Adrenal gland (tissue), 12 donors: ENCODE measurements around the gene ERLEC1. TPM values are rescaled to one million over a fixed set of nuclear protein-coding genes. Genes with fewer than 3 reads are reported as not detected.

Experiments
- DNase-seq, 7 donors: peaks; one replicate each; pipeline ENCODE4 v3.0.0-alpha.2; 2019 to 2020
- H3K27ac ChIP-seq, 5 donors: fragments of 200-600 bp; sonication (generic) in 4 of 5; 1 replicate in 3 of 5; 2 replicates in 2 of 5; pipeline versions ENCODE4 v1.5.1 to v1.8.0; 2016 to 2020; ENCODE audit warnings: mild to moderate bottlenecking in 1 of 5
- H3K27me3 ChIP-seq: fragments of 200-600 bp; 2 replicates; pipeline ENCODE4 v1.8.0; 2021
- H3K36me3 ChIP-seq, 2 donors: fragments of 200-600 bp; replicated peaks in 1 of 2; 1 replicate in 1 of 2; 2 replicates in 1 of 2; pipeline versions ENCODE4 v1.5.1 to v1.8.0; 2018 to 2022
- H3K4me1 ChIP-seq, 2 donors: fragments of 200-600 bp; replicated peaks in 1 of 2; 1 replicate in 1 of 2; 2 replicates in 1 of 2; pipeline versions ENCODE4 v1.5.1 to v1.8.0; 2018 to 2021
- H3K4me3 ChIP-seq, 4 donors: fragments of 200-600 bp; sonication (generic) in 3 of 4; one replicate each; pipeline ENCODE4 v1.5.1; 2016 to 2018
- H3K9me3 ChIP-seq, 3 donors: fragments of 200-600 bp; sonication (generic) in 1 of 3; replicated peaks in 1 of 3; 1 replicate in 2 of 3; 2 replicates in 1 of 3; pipeline versions ENCODE4 v1.5.1 to v1.8.0; 2016 to 2021
- POLR2A ChIP-seq, 2 donors: fragments of 450-650 bp; IDR thresholded peaks; one replicate each; pipeline ENCODE4 v1.6.1; 2017; ENCODE audit warnings: antibody characterized with exemption in 2 of 2, mild to moderate bottlenecking in 2 of 2, moderate library complexity in 1 of 2
- WGBS, 4 donors: extraction: QIAGEN DNeasy Blood & Tissue Kit in 2 of 4; methylation state at CpG; one replicate each; pipeline versions ENCODE4 v1.1.5 to v1.1.7; 2013 to 2017; 5-methylcytosine and 5-hydroxymethylcytosine counted together
- intact Hi-C, 2 donors: fragments of 100-400 bp; cut with DNase I; formaldehyde crosslinking; loops; one replicate each; pipeline versions ENCODE4 v1.14.1 to v1.15.0; 2022 to 2023
- polyA plus RNA-seq, 3 donors: library from polyadenylated mRNA; stranded (reverse); fragments of 200-250 nt in 2 of 3; fragments of 350-450 nt in 1 of 3; fragmentation: Illumina TruSeq in 1 of 3; extraction: RNeasy Lipid Tissue Mini Kit (QIAGEN cat#74804) in 1 of 3; gene quantifications; one replicate each; pipeline ENCODE4 v1.2.3, GENCODE V29; 2013 to 2014
- total RNA-seq, 9 donors: library from RNA; depleted of rRNA in 4 of 9; stranded (reverse); fragments of >200 nt in 4 of 9; fragments of 120-200 nt in 1 of 9; fragmentation: NEBNext Ultra II Directional in 1 of 9; extraction: Animal tissue kit (Norgen Biotek cat#: 25700) in 1 of 9; gene quantifications; one replicate each; pipeline versions ENCODE4 v1.1.0 to v1.2.4, GENCODE V29; 2013 to 2023
- TF ChIP-seq, protein P1 (sequence below), 6 experiments: fragments of 450-650 bp in 4 of 6; fragments of 200-600 bp in 2 of 6; sonication (generic) in 1 of 6; IDR thresholded peaks; 1 replicate in 5 of 6; 2 replicates in 1 of 6; pipeline versions ENCODE4 v1.5.1 to v1.8.0; 2016 to 2021; ENCODE audit warnings: antibody characterized with exemption in 6 of 6, mild to moderate bottlenecking in 2 of 6, moderate library complexity in 1 of 6
- donor health status: healthy with polysubstance abuse.
- donor health status: Bipolar disorder and iron deficiency.
- donor health status: DM: yes; HTN: yes; CAD: no.
- donor health status: DM: no; HTN: no; CAD: no.
- donor health status: DM: no; HTN: no; CAD: no.
- donor health status: DM: yes; HTN: yes; CAD: no.

Gene ERLEC1
- total and polyA plus RNA-seq, 12 donors: 18.4 to 149 (median 56.4) TPM

DNA sequence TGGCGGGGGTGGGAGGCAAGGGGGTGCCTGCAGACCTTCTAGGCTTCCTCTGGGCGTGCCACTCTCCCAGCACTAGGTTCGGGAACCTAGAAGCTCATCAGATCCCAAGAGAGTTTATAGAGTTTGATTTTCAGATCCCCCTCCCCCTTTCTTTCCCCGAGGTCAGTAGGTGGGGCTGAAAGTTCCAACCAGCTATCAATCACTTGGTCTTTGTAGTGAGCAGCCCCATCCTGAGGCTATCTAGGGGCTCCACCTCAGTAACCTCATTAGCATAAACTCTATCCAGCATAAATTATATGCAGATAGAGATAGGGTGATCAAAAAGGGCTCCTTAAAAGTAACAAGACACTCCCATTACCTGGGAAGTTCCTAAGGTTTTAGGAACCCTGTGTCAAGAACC lies 32.8 kb downstream of the ERLEC1 start:
- H3K4me1 ChIP-seq: no peaks in the 10 kb centered on the region
- no peaks in the 10 kb centered on the region for H3K9me3 ChIP-seq

DNA sequence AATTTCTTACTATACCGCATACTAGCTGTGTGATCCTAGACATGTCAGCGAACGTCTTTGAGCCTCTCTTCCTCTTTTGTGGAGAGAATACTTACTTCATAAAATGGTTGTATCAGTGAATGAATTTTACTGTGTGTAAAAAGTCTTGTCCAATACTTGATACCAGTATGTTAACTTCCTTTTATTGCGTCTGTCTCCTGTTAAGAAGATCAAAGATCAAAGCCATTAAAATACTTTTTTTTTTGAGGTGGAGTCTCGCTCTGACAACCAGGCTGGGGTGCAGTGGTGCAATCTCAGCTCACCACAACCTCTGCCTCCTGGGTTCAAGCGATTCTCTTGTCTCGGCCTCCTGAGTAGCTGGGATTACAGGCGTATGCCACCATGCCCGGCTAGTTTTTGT lies 33.2 kb downstream of the ERLEC1 start:
- Histone ChIP-seq H3K36me3 (peaks cover 0 to 33% of the 10 kb centered on the region in 2 donors), H3K4me3 (no peak overlapping the region), H3K27me3 (no peaks in the 10 kb centered on the region), H3K27ac (no peak overlapping the region), H3K9me3 (no peaks in the 10 kb centered on the region), H3K4me1 (no peaks in the 10 kb centered on the region)
- intact Hi-C loops: no loop called here
- TF ChIP-seq POLR2A (IDR thresholded peaks at IDR 0.05): no peak
- TF ChIP-seq, protein P1, sequence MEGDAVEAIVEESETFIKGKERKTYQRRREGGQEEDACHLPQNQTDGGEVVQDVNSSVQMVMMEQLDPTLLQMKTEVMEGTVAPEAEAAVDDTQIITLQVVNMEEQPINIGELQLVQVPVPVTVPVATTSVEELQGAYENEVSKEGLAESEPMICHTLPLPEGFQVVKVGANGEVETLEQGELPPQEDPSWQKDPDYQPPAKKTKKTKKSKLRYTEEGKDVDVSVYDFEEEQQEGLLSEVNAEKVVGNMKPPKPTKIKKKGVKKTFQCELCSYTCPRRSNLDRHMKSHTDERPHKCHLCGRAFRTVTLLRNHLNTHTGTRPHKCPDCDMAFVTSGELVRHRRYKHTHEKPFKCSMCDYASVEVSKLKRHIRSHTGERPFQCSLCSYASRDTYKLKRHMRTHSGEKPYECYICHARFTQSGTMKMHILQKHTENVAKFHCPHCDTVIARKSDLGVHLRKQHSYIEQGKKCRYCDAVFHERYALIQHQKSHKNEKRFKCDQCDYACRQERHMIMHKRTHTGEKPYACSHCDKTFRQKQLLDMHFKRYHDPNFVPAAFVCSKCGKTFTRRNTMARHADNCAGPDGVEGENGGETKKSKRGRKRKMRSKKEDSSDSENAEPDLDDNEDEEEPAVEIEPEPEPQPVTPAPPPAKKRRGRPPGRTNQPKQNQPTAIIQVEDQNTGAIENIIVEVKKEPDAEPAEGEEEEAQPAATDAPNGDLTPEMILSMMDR (IDR thresholded peaks at IDR 0.05): no peak
- WGBS, 4 donors: 89 to 95% (median 92%) methylated on average over 9 of the region's 9 CpGs
- DNase-seq: no peak

More for the DNA sequence above, 32.8 kb downstream of the ERLEC1 start:
- no peak for TF ChIP-seq POLR2A (IDR thresholded peaks at IDR 0.05)
- TF ChIP-seq, protein P1 (IDR thresholded peaks at IDR 0.05): no peak
- H3K27ac ChIP-seq: no peak overlapping the region
- H3K36me3 ChIP-seq: peaks cover 0 to 35% of the 10 kb centered on the region in 2 donors
- intact Hi-C loops: no loop called here
- 71 to 92% (median 81%) methylated on average over 4 of the region's 4 CpGs for WGBS, 4 donors
- no peak for DNase-seq
- H3K27me3 ChIP-seq: no peaks in the 10 kb centered on the region
- no peak overlapping the region for H3K4me3 ChIP-seq

DNA sequence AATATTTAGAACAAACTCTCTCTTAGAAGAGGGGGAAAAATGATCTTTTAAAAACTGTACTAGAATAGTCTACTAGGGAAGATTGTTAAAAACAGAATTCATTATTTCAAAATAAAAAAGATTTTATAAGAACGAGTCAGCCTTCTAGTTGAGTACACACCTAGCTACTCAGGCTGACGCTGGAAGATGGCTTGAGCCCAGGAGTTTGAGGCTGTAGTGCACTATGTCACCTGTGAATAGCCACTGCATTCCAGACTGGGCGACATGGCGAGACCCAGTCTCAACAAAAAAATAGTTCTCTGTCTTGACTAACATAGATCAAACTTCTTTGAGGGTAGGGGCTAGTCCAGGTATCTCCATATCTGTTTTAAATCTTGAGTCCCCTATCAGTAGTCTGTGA lies 33.9 kb downstream of the ERLEC1 start:
- 87 to 96% (median 93%) methylated on average over 4 of the region's 4 CpGs for WGBS, 4 donors
- TF ChIP-seq POLR2A (IDR thresholded peaks at IDR 0.05): no peak
- TF ChIP-seq, protein P1 (IDR thresholded peaks at IDR 0.05): no peak
- no peak overlapping the region for H3K4me3 ChIP-seq
- H3K36me3 ChIP-seq: peaks cover 0 to 27% of the 10 kb centered on the region in 2 donors
- peaks cover 0 to 1% of the 10 kb centered on the region in 2 donors for H3K4me1 ChIP-seq
- H3K27me3 ChIP-seq: no peaks in the 10 kb centered on the region
- DNase-seq: no peak
- intact Hi-C loops: no loop called here
- H3K27ac ChIP-seq: no peak overlapping the region
- no peaks in the 10 kb centered on the region for H3K9me3 ChIP-seq

DNA sequence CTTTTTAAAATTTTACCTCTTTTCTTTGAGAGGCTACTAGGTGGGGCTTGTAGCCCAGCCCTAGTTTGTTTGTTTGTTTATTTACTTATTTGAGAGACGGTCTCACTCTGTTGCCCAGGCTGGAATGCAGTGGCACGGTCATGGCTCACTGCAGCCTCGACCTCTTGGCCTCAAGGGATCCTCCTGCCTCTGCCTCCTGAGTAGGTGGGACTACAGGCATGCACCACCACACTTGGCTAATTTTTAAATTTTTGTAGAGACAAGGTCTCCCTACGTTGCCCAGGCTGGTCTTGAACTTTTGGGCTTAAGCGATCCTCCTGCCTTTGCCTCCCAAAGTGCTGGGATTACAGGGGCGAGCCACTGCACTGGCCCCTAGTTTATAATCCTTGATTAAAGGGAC lies 35.0 kb downstream of the ERLEC1 start:
- TF ChIP-seq, protein P1 (IDR thresholded peaks at IDR 0.05): no peak
- no peak for TF ChIP-seq POLR2A (IDR thresholded peaks at IDR 0.05)
- 92 to 96% (median 94%) methylated on average over 6 of the region's 6 CpGs for WGBS, 4 donors
- Histone ChIP-seq H3K9me3 (no peaks in the 10 kb centered on the region), H3K27ac (no peak overlapping the region), H3K4me1 (peaks cover 5 to 11% of the 10 kb centered on the region in 2 donors), H3K4me3 (no peak overlapping the region), H3K27me3 (no peaks in the 10 kb centered on the region), H3K36me3 (peaks cover 0 to 23% of the 10 kb centered on the region in 2 donors)
- DNase-seq: no peak
- intact Hi-C loops: no loop called here
